Measurements from ENCODE around the gene GADD45A. TPM values are rescaled to one million over a fixed set of nuclear protein-coding genes. Genes with fewer than 3 reads are reported as not detected.

Gene GADD45A
- total RNA-seq, 1 donor from 2014 or later = 162 TPM

DNA sequence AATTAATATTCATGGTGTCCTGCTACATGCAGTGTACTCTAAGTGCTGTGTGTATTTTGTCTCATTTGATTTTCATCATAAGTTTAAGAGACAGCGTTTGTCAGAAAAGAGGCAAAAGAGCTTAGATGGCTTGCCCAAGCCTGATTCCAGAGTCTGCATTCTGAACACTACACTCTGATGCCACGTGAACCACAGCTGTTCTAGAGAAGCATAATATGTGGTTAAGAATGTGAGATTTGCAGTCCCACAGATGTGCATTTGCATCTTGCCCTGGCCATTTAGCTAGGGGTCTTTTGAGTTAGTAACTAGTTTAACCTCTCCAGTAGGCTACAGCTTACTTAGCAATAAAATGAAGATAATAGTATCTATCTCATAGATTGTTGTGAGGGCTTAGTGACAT is 9.2 kb upstream of the GADD45A start:
- Histone ChIP-seq H3K79me2 (ENCODE audit: insufficient read depth, low read length) (no peaks in the 10 kb centered on the region), H3K4me3 (ENCODE audit: insufficient read depth, low read depth, low read length) (no peak overlapping the region), H4K20me1 (ENCODE audit: insufficient read depth, low read length) (no peaks in the 10 kb centered on the region), H3K27ac (ENCODE audit: low read depth, low read length) (no peak overlapping the region), H3K9ac (ENCODE audit: low read length) (no peak overlapping the region), H3K36me3 (ENCODE audit: insufficient read depth, low read length) (no peaks in the 10 kb centered on the region), H2AFZ (ENCODE audit: low read depth, low read length) (no peak overlapping the region), H3K4me1 (ENCODE audit: insufficient read depth, low read length) (peaks cover 4% of the 10 kb centered on the region), H3K4me2 (ENCODE audit: low read length) (no peak overlapping the region), H3K27me3 (ENCODE audit: insufficient read depth, low read length) (no peaks in the 10 kb centered on the region), H3K9me3 (ENCODE audit: insufficient read depth, low read depth, low read length) (no peaks in the 10 kb centered on the region)
- no peak for DNase-seq (ENCODE audit: low read depth)
- TF ChIP-seq EZH2 (IDR thresholded peaks at IDR 0.05; ENCODE audit: insufficient read depth, low read length) = no peak
- TF ChIP-seq, protein P1, sequence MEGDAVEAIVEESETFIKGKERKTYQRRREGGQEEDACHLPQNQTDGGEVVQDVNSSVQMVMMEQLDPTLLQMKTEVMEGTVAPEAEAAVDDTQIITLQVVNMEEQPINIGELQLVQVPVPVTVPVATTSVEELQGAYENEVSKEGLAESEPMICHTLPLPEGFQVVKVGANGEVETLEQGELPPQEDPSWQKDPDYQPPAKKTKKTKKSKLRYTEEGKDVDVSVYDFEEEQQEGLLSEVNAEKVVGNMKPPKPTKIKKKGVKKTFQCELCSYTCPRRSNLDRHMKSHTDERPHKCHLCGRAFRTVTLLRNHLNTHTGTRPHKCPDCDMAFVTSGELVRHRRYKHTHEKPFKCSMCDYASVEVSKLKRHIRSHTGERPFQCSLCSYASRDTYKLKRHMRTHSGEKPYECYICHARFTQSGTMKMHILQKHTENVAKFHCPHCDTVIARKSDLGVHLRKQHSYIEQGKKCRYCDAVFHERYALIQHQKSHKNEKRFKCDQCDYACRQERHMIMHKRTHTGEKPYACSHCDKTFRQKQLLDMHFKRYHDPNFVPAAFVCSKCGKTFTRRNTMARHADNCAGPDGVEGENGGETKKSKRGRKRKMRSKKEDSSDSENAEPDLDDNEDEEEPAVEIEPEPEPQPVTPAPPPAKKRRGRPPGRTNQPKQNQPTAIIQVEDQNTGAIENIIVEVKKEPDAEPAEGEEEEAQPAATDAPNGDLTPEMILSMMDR (IDR thresholded peaks at IDR 0.05; ENCODE audit: insufficient read depth, low read depth, low read length) = no peak
- FAIRE-seq = no peak
- Mint-ChIP-seq H3K9me3 (ENCODE audit: unreplicated experiment) (no peaks in the 10 kb centered on the region), H3K4me1 (ENCODE audit: low read depth, unreplicated experiment) (peaks cover 12% of the 10 kb centered on the region), H3K4me3 (ENCODE audit: unreplicated experiment) (no peak overlapping the region), H3K36me3 (ENCODE audit: low read depth, unreplicated experiment) (no peaks in the 10 kb centered on the region), H3K27ac (ENCODE audit: unreplicated experiment) (no peak overlapping the region), H3K27me3 (ENCODE audit: low read depth, unreplicated experiment) (peaks cover 3% of the 10 kb centered on the region)

DNA sequence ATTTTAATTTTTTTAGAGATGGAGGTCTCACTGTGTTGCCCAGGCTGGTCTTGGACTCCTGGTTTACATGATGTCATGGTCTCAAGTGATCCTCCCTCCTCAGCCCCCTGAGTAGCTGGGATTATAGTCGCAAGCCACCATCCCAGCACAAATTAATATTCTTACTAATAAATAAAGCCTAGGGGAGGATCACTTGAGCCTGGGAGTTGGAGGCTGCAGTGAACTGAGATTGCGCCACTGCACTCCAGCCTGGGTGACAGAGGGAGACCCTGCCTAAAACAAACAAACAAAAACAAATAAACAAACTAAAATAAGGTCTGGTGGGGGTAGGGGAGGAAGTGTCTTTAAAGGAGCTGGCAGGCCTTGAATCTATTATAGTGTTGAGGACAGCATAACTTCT is 8.7 kb upstream of the GADD45A start:
- H4K20me1 ChIP-seq (ENCODE audit: insufficient read depth, low read length) = no peaks in the 10 kb centered on the region
- H3K4me2 ChIP-seq (ENCODE audit: low read length) = no peak overlapping the region
- H3K9ac ChIP-seq (ENCODE audit: low read length) = no peak overlapping the region
- FAIRE-seq (no peak), DNase-seq (ENCODE audit: low read depth) (no peak)
- H3K36me3 ChIP-seq (ENCODE audit: insufficient read depth, low read length) = no peaks in the 10 kb centered on the region
- H3K9me3 Mint-ChIP-seq (ENCODE audit: unreplicated experiment) = no peaks in the 10 kb centered on the region
- peaks cover 2% of the 10 kb centered on the region for H3K27me3 Mint-ChIP-seq (ENCODE audit: low read depth, unreplicated experiment)
- no peaks in the 10 kb centered on the region for H3K9me3 ChIP-seq (ENCODE audit: insufficient read depth, low read depth, low read length)
- no peak overlapping the region for H3K4me3 ChIP-seq (ENCODE audit: insufficient read depth, low read depth, low read length)
- no peak for TF ChIP-seq EZH2 (IDR thresholded peaks at IDR 0.05; ENCODE audit: insufficient read depth, low read length)
- TF ChIP-seq, protein P1 (IDR thresholded peaks at IDR 0.05; ENCODE audit: insufficient read depth, low read depth, low read length) = no peak
- peaks cover 4% of the 10 kb centered on the region for H3K4me1 ChIP-seq (ENCODE audit: insufficient read depth, low read length)
- no peak overlapping the region for H3K4me3 Mint-ChIP-seq (ENCODE audit: unreplicated experiment)
- no peaks in the 10 kb centered on the region for H3K27me3 ChIP-seq (ENCODE audit: insufficient read depth, low read length)
- no peak overlapping the region for H3K27ac Mint-ChIP-seq (ENCODE audit: unreplicated experiment)
- H3K79me2 ChIP-seq (ENCODE audit: insufficient read depth, low read length) = no peaks in the 10 kb centered on the region
- H3K27ac ChIP-seq (ENCODE audit: low read depth, low read length) = no peak overlapping the region
- no peaks in the 10 kb centered on the region for H3K36me3 Mint-ChIP-seq (ENCODE audit: low read depth, unreplicated experiment)
- peaks cover 12% of the 10 kb centered on the region for H3K4me1 Mint-ChIP-seq (ENCODE audit: low read depth, unreplicated experiment)
- H2AFZ ChIP-seq (ENCODE audit: low read depth, low read length) = no peak overlapping the region

GRCh38 chr1:67676946-67677345 is 8.1 kb upstream of the GADD45A start:
- no peak overlapping the region for H3K27ac Mint-ChIP-seq (ENCODE audit: unreplicated experiment)
- no peak overlapping the region for H3K27ac ChIP-seq (ENCODE audit: low read depth, low read length)
- H3K4me3 Mint-ChIP-seq (ENCODE audit: unreplicated experiment) = no peak overlapping the region
- TF ChIP-seq EZH2 (IDR thresholded peaks at IDR 0.05; ENCODE audit: insufficient read depth, low read length) = no peak
- TF ChIP-seq, protein P1 (IDR thresholded peaks at IDR 0.05; ENCODE audit: insufficient read depth, low read depth, low read length) = no peak
- H2AFZ ChIP-seq (ENCODE audit: low read depth, low read length) = no peak overlapping the region
- H3K27me3 ChIP-seq (ENCODE audit: insufficient read depth, low read length) = no peaks in the 10 kb centered on the region
- FAIRE-seq (no peak), DNase-seq (ENCODE audit: low read depth) (no peak)
- no peaks in the 10 kb centered on the region for H3K9me3 ChIP-seq (ENCODE audit: insufficient read depth, low read depth, low read length)
- no peaks in the 10 kb centered on the region for H3K79me2 ChIP-seq (ENCODE audit: insufficient read depth, low read length)
- H3K4me2 ChIP-seq (ENCODE audit: low read length) = no peak overlapping the region
- H3K36me3 ChIP-seq (ENCODE audit: insufficient read depth, low read length) = no peaks in the 10 kb centered on the region
- no peaks in the 10 kb centered on the region for H4K20me1 ChIP-seq (ENCODE audit: insufficient read depth, low read length)
- H3K4me3 ChIP-seq (ENCODE audit: insufficient read depth, low read depth, low read length) = no peak overlapping the region
- no peaks in the 10 kb centered on the region for H3K36me3 Mint-ChIP-seq (ENCODE audit: low read depth, unreplicated experiment)
- peaks cover 12% of the 10 kb centered on the region for H3K4me1 Mint-ChIP-seq (ENCODE audit: low read depth, unreplicated experiment)
- H3K4me1 ChIP-seq (ENCODE audit: insufficient read depth, low read length) = peaks cover 4% of the 10 kb centered on the region
- H3K9me3 Mint-ChIP-seq (ENCODE audit: unreplicated experiment) = no peaks in the 10 kb centered on the region
- H3K27me3 Mint-ChIP-seq (ENCODE audit: low read depth, unreplicated experiment) = no peaks in the 10 kb centered on the region
- H3K9ac ChIP-seq (ENCODE audit: low read length) = no peak overlapping the region
